Stimulated activated CD8-positive, alpha-beta memory T cell treated with anti-CD3 and anti-CD28 coated beads, Interleukin-2, amount 100 ng/mL, for 1 hour (primary cell): ENCODE data around the gene ASH1L.
"Not testable (repeated sequence)": the region's sequence is repeated elsewhere in the genome, so short reads cannot be mapped to it uniquely, and the experiment has no call there.

ENCODE experiments used
- DNase-seq, 2 donors: peaks; one replicate each; pipeline ENCODE4 v3.0.0-alpha.2; 2020; ENCODE audit warnings: low read depth in 2 of 2

The ASH1L gene

DNA sequence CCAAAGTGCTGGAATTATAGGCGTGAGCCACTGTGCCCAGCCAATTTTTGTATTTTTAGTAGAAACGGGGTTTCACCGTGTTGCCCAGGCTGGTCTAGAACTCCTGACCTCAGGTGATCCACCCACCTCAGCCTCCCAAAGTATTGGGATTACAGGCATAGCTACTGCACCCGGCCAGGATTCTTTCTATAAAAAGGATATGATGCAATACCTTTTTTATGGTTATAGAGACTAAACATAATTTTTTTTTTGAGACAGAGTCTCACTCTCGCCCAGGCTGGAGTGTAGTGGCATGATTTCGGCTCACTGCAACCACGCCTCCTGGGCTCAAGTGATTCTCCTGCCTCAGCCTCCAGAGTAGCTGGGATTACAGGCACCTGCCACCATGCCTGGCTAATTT lies 233.7 kb downstream of the ASH1L start:
- DNase-seq, result not testable (repeated sequence)

DNA sequence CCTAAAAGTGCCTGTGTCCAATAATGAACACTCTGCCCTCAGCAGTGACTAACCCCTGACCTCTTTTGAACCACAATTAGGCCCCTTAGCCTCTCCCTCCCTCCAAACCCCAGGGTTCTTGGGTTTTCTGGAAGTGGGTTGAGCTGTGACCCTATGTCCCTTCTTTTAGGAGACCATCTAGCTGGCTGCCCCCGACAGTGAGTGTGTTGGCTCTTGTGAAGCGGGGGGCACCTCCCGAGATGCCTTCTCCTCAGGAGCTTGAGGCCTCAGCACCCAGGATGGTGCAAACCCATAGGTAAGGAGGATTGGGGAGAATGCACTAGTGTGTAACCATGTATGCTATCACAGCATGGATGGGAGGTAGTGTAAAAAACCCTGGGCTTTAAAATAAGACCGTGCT lies 234.6 kb downstream of the ASH1L start:
- DNase-seq, result no peak

DNA sequence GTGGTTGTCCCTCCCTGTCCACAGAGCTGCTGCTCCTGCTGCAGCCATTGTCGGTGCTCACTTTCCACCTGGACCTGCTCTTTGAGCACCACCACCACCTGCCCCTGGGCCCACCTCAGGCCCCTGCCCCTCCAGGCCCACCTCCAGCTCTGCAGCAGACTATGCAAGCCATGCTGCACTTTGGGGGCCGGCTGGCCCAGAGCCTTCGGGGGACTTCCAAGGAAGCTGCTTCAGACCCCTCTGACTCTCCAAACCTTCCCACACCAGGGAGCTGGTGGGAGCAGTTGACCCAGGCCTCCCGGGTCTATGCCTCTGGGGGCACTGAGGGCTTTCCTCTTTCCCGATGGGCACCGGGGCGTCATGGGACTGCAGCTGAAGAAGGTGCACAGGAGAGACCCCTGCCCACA lies 236.0 kb downstream of the ASH1L start:
- DNase-seq, result no peak

DNA sequence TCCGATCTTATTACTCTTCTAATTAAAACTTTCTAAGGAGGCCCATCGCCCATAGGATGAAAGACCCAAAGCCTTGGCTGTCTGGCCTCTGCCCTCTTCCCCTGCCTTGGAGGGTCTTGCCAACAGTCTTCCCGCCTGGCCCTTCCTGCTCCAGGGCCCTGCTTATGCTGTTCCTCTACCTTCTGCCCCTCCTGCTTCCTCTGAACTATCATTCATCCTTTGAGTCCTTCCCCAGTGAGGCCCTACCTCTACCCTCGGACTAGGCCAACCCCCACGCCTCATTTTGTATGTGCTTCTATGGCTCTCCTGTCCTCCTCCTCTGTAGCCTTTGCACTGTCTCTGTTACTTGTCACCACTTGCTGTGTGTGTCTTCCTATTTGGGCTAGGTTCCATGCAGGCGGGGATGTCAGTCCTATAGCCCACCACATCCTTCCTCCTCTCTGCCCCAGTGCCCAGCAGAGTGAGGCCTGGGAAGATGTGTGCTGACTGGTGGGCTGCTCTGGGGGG lies 236.5 kb downstream of the ASH1L start:
- DNase-seq, result no peak

DNA sequence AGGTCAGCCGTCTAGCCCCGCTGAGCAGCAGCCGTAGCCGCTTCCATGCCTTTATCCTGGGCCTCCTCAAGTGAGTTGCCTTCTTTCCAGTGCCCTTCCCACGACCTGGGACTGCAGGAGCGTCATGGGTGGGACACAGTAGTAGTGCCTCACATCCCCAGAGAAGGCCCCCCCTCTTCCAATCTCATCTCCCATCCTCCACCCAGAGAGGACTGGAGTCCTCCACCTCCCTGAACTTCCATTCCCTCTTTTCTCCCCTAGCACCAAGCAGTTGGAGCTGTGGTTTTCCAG lies 237.1 kb downstream of the ASH1L start:
- DNase-seq, result no peak

DNA sequence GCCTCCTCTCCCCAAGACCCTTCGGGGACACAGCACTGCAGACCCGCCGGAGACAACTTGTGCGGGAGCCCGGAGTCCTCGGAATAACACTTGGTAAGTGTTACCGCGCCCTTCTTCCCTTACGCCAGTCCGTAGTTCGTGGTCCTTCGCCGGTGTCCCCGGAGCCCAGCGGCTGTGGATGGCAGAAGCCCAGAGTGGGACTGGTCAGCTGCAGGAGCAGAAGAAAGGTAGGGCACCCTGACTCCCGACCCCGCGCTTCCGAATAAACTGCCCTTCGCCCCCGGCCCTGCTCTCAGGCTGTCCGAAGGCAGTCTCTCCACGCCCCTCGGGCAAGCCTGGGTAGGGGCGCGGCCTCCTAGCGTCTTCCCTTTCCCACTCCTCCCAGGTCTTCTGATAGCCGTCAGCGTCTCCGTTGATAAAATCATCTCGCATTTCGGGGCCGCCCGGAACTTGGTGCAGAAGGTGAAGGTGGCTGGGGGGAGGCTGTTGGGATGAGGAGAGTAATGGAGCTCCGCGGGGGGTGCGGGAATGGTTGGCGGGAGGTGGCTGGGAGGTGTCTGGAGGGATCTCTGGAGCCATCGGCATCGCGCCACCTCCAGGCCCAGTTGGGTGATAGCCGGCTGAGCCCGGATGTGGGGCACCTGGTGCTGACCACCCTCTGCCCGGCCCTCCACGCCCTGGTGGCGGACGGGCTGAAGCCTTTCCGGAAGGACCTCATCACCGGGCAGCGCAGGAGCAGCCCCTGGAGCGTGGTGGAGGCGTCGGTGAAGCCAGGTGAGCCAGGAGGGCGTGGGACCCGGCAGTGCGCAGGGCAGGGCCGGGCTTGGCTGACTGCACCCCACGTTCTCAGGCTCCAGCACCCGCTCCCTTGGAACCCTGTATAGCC lies 237.6 kb downstream of the ASH1L start:
- no peak for DNase-seq

DNA sequence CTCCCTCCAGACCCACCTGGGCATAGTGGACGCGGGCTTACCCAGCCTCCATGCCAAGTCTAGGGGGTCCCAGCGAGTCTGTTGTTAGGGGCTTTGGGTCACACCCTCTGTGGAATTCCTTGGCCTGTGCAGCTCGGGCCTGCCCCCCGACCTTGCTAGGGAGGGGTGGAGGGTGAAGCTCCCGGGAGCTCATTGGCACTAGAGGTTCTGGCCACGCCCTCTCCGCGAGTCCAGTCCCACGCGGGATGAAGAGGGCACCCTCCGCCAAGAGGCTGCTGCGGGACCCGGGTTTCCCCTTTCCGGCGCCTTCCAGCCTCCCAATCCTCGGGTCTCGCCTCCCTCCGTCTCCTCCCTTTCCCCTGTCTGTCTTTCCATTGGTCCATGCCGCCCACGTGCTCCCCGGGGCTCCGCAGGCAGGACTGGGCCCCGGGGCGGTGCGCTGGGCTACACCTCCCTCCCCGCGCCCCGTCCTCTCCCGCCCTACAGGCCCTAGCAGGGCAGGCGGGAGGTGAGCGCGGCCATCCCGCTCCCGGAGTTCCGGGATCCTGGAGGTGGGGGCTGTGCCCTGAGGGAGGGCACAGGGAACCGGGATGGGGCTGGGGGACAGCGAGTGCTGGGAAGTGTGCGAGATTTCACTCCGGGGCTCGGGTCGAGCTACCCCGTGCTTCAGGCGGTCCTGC lies 238.4 kb downstream of the ASH1L start:
- peak; percentile 62 to 78 for DNase-seq

DNA sequence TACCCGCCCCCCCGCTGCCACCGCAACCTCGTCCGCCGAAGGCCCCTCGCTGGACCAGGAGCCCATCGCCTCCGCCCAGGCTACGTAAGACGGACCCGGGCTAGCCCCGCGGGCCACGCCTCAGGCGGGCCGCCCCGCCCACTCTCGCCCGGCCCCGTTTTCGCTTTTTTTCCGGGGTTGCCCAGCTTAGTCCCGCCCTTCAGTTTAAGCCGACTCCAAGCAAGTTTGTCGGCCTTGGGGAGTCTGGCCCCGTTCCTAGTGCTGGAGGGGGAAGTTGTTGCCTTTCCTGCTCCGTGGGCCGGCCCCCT lies 238.9 kb downstream of the ASH1L start:
- DNase-seq, result peak; percentile 67 to 68

DNA sequence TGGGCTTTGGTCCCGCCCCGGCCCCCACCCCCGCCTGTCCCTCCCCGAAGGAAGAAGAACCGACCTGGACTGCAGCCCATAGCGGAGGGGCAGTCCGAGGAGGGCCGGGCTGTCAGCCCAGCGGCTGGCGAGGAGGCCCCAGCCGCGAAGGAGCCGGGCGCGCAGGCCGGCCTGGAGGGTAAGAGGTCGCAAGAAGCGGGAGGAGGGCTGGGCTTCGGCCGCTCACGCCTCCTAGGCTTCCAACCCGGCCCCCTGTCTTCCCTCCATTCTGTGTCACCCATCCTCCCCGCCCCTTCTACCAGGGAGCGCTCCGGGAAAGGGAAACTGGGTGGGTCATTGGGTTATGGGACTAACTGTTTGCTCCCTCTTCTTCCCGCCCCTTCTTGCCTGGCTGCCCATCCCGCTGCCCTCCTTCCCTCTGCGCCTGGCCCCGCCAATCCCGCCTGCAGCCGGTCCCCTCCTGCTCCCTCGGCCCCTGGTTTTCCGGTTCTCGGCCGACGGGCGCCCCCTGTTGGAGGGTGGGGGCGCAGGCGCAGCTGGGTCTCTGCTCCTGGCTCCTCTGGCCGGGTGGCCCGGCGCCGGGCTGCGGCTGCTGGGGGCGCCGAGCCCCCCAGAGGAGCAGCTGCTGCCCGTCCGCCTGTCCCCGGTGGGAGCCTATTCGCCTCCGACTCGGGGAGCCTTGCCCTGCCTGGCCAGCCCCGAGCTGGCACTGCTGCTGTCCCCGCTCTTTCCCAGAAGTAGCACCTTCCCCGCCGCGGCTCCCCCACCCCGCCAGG lies 239.5 kb downstream of the ASH1L start:
- peak; percentile 74 to 75 for DNase-seq

DNA sequence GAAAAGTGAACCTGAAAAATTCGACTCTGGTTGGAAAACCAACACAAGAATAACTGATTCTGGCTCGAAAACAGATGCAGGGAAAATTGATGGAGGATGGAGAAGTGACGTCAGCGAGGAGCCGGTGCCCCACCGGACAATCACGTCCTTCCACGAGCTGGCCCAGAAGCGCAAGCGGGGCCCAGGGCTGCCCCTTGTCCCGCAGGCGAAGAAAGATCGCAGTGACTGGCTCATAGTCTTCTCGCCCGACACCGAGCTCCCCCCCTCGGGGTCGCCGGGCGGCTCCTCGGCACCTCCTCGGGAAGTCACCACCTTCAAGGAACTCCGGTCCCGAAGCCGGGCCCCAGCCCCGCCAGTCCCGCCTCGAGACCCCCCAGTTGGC lies 240.0 kb downstream of the ASH1L start:
- DNase-seq, result no peak

DNA sequence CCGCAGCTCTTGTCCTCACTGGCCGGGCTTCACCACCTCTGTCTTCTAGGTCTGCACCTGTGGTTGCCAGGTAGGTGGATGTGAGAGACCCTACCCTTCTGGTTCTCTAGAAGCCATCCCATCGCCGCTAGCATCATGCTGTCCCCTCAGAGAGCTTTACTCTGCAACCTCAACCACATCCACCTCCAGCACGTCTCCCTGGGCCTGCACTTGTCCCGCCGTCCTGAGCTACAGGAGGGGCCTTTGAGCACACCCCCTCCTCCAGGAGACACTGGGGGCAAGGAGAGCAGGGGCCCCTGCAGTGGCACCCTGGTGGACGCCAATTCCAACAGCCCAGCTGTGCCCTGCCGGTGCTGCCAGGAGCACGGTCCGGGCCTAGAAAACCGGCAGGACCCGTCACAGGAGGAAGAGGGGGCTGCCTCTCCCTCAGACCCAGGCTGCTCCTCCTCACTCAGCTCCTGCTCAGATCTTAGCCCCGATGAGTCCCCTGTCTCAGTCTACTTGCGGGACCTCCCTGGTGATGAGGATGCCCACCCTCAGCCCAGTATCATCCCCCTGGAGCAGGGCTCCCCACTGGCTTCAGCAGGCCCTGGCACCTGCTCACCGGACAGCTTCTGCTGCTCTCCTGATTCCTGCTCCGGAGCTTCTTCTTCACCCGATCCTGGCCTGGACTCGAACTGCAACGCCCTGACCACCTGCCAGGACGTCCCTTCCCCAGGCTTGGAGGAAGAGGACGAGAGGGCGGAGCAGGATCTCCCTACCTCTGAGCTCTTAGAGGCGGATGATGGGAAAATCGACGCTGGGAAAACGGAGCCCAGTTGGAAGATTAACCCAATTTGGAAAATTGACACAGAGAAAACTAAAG lies 240.7 kb downstream of the ASH1L start:
- no peak for DNase-seq

DNA sequence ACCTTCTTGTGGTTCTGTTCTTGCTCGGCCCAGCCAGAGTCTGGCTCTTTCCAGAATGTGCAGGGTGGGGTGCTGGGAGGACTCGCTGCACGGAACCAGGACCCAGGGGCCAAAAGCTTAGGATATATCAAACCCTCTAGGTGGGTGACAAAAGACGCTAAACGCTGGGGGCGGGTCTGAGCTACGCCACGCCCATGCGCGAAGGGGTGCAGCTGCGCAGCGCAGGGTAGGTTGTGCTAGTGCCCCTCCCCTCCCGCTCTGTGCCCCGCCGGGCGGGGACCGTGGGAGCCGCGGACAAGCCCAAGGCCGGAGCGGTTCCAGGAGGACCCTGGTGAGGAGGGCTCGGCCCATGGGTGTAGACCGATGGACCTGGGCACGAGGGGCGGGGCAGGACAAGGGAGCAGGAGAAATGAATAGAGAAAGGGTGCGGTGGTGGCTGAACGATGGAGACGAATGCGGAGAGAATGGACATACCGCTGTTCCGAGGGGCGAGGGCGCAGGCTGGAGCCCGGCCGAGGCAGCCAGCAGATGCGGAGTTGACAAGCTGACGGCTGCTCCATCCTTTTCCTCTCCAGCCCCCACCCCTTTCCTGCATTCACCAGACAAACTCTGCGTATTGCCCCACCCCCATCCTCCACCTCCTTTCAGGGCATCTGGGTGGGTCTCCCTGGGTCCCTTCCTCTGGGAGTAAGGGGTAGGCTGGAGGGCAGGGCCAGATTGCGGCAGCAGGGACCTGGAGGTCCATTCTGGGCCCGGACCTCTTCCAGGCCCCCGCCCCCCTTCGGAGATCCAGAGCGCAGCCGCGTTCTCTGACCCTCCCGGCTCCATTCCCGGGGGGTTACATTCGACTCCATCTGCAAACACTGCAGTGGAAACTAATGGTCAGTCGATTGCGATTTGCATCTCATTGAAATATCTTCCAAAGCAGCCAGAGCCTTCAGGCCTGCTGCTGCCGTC lies 241.7 kb downstream of the ASH1L start, which contains the start of gene RUSC1:
TSS of gene RUSC1 (plus strand) at position 234 of the 957 bp plus-strand sequence. CDS start 880 bp downstream, outside the sequence.
- peak; percentile 46 to 48 for DNase-seq

DNA sequence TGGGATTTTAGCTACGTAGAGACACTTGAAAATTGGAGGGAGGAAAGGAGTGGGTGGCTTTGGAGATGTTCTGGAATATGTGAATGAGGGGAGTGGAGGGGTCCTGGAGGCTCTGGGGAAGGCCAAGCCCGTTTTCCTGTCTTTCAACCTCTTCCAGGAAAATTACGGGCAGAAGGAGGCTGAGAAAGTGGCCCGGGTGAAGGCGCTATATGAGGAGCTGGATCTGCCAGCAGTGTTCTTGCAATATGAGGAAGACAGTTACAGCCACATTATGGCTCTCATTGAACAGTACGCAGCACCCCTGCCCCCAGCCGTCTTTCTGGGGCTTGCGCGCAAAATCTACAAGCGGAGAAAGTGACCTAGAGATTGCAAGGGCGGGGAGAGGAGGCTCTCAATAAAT lies 242.4 kb downstream of the ASH1L start:
- DNase-seq, result no peak

DNA sequence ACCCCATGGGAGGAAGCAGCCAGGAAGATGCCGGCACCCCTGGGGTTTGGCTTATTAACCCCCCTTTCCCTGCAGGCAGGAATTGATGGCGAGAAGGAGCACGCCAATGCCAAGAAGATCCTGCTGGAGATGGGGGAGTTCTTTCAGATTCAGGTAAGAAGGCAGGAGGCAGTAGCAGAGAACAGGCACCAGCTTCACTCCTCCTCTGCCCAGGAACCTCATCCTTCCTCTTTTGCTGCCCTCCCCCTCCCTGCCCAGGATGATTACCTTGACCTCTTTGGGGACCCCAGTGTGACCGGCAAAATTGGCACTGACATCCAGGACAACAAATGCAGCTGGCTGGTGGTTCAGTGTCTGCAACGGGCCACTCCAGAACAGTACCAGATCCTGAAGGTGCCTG lies 243.1 kb downstream of the ASH1L start:
- no peak for DNase-seq

DNA sequence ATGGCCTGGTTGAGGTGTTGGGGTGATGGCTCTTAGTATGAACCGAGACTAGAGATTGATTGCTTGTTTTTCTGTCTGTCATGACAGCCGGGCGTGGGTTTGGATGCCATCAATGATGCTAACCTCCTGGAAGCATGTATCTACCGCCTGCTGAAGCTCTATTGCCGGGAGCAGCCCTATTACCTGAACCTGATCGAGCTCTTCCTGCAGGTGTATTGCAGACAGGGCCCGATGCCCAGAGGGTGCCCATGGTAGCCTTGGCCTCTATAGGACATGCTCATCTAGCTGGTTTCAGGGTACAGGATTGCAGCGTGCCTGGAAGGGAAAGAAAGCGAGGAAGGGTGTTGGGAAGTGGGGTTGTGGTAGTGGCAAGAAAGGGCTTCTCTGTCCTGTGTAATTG lies 244.5 kb downstream of the ASH1L start:
- no peak for DNase-seq

DNA sequence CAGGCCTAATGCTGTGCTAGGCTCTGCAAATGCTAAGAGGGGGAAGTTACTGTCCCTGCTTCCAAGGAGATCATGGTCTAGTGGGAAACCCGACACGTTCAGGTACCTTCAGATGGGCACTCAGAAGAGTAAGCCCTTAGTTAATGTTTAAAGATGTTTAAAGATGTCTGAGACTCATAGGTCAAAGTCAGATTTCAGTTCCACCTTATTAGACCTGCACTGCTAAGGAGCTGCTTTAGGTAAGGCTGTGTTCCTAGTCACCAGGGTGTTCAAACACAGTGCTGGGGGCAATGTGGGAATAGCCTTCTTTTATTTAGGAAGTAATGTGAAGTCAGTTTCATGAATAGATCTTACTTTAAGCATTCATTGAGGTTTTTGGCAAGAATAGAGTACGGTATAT lies 245.7 kb downstream of the ASH1L start:
- DNase-seq, result no peak

DNA sequence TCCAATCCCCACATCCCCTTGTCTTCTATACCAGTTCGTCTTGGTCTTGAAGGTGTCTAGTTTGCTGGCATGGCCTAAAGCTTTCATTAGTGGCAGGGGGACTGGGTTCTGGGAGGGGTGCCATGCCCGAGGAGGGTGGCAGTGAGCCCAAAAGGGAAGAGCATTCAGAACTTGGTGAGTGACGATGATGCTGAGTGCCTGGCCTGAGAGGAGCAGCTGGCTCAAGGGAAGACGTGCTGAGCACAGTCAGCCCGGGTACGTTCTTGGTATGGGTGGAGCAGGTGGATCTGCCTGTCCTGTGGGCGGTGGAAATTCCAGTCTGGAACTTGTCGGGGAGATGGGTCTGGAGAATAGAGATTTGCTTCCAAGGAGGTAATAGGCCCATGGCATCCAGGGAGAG lies 249.3 kb downstream of the ASH1L start:
- DNase-seq, result no peak

DNA sequence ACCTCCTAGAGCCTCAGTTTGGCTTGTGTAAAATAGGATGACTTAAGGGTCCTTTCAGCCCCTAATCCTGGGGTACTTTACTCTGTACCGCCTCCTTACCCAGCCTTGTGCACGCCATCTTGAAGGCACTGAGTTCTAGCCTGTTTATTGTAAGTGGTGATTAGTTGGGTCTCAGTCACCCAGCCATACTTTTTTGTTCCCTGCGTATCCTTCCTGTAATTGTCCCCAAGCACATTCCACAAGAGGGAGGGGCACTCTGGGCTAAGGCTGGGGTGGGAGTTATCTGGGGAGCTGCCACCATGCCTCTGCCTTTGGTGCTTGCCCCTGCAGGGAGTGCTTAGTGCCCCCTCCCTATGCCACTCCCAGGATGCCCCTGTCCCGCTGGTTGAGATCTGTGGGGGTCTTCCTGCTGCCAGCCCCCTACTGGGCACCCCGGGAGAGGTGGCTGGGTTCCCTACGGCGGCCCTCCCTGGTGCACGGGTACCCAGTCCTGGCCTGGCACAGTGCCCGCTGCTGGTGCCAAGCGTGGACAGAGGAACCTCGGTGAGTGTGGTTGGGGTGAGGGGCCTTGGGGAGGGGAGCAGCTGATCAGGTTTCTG lies 253.1 kb downstream of the ASH1L start:
- DNase-seq, result no peak

DNA sequence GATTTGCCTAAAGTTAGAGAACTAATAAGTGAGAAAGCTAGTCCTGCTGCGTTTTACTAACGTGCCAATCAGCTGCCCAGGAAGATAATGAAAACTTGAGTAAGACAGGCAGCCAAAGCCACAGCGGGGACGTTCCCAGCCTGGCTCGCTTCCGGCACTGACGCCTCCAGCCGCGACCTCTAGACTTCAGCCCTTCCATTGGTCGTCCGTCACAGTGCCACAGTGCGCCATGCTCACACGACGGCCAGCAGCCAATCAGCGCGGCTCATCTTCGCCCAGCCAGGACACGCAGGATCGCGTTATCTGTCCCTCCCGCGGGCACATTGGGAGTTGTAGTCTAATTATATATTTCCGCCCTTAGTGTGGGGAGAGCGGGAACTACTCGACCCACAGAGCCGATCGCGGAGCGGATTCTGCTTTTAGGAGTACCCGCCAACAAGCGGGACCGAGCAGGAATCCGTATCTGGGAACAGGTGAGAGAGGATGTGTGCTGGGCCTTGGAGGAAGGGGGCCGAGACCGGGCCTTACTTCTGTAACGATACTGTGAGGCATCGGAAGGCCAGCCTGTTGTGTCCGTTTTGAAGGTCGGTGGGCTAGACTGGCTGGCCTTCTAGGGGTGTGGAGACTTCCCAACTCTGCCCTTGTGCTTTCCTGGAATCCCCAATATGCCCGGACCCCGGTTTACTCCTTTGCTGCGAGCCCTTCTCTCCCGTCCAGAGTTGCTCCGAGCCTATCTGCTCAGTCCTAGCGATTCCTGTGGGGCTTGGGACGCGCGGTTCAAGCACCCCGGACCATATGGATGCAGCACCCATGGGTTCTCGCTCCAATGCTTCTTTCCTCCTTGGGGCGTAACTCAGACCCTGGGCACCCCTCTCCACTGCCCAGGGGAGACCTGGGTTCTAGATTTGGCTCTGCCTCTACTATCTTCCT lies 253.8 kb downstream of the ASH1L start, which contains the start of gene FDPS:
TSS of gene FDPS (plus strand) at position 374 of the 930 bp plus-strand sequence. CDS start 924 bp downstream, outside the sequence.
- peak; percentile 94 for DNase-seq
